PC-9 (cell line): Measurements from ENCODE around the gene ALDH1A3. TPM values are rescaled to one million over a fixed set of nuclear protein-coding genes. Genes with fewer than 3 reads are reported as not detected.

ENCODE experiments used
- BruUV-seq: library from RNA; stranded (reverse); fragments of 400-500 nt; replicated peaks from 2 replicates; lab custom pipeline; 2021; lab: Mats Ljungman, UMichigan
- CTCF ChIA-PET: fragments of 300-600 bp; sonication (Branson Sonifier 250); formaldehyde crosslinking; loops from one replicate; lab custom pipeline; 2022; ENCODE audit warnings: antibody characterized with exemption; lab: Charles Lee
- POLR2A ChIA-PET: fragments of 300-600 bp; sonication (Branson Sonifier 250); formaldehyde crosslinking; loops from one replicate; lab custom pipeline; 2022; ENCODE audit warnings: antibody characterized with exemption; ENCODE audit not compliant: unreplicated experiment; lab: Charles Lee
- DNase-seq, 2 experiments: peaks; one replicate each; pipeline versions ENCODE4 v3.0.0 to v3.0.0-alpha.2; 2015 to 2022; ENCODE audit warnings: mixed read lengths in 1 of 2
- H2AFZ ChIP-seq: fragments of 200-600 bp; sonication (generic); 2 replicates; pipeline ENCODE4 v1.8.1; 2017; ENCODE audit warnings: antibody characterized with exemption
- H3F3A ChIP-seq: fragments of 200-600 bp; sonication (generic); 2 replicates; pipeline ENCODE4 v1.8.1; 2017; ENCODE audit warnings: antibody characterized with exemption, mild to moderate bottlenecking, low read depth; ENCODE audit not compliant: insufficient read depth
- H3K27ac ChIP-seq: fragments of 200-600 bp; sonication (generic); 2 replicates; pipeline ENCODE4 v1.6.1; 2016; ENCODE audit warnings: mixed run types
- H3K27me3 ChIP-seq: fragments of 200-600 bp; sonication (generic); 2 replicates; pipeline ENCODE4 v1.6.1; 2016; ENCODE audit warnings: low read depth, mixed run types; ENCODE audit not compliant: insufficient read depth
- H3K36me3 ChIP-seq: fragments of 200-600 bp; sonication (generic); 2 replicates; pipeline ENCODE4 v1.6.1; 2016; ENCODE audit warnings: low read depth, mixed run types
- H3K4me1 ChIP-seq: fragments of 200-600 bp; sonication (generic); replicated peaks from 2 replicates; pipeline ENCODE4 v1.6.1; 2016; ENCODE audit warnings: mixed run types; ENCODE audit not compliant: insufficient read depth
- H3K4me2 ChIP-seq: fragments of 200-600 bp; sonication (generic); 2 replicates; pipeline ENCODE4 v1.6.1; 2017; ENCODE audit warnings: mixed run types
- H3K4me3 ChIP-seq: fragments of 200-600 bp; sonication (generic); 2 replicates; pipeline ENCODE4 v1.6.1; 2016; ENCODE audit warnings: mixed run types
- H3K79me2 ChIP-seq: fragments of 200-600 bp; sonication (generic); 2 replicates; pipeline ENCODE4 v1.6.1; 2017; ENCODE audit warnings: low read depth, mixed run types
- H3K9me2 ChIP-seq: fragments of 200-600 bp; sonication (generic); 2 replicates; pipeline ENCODE4 v1.8.1; 2017; ENCODE audit warnings: mild to moderate bottlenecking; ENCODE audit not compliant: insufficient read depth
- H3K9me3 ChIP-seq: fragments of 200-600 bp; sonication (generic); 2 replicates; pipeline ENCODE4 v1.8.1; 2016; ENCODE audit warnings: low read depth; ENCODE audit not compliant: insufficient read depth
- H4K20me1 ChIP-seq: fragments of 200-600 bp; sonication (generic); 2 replicates; pipeline ENCODE4 v1.8.1; 2017; ENCODE audit not compliant: insufficient read depth
- EZH2 ChIP-seq: fragments of 200-600 bp; sonication (generic); IDR thresholded peaks from 2 replicates; pipeline ENCODE4 v1.8.0; 2017; ENCODE audit warnings: antibody characterized with exemption, low read depth
- intact Hi-C: fragments of 100-400 bp; cut with micrococcal nuclease; formaldehyde crosslinking; loops from one replicate; pipeline ENCODE4 v1.10.0; 2022; ENCODE audit not compliant: unreplicated experiment
- total RNA-seq: library from RNA; stranded (reverse); gene quantifications from 2 replicates; pipeline ENCODE4 v1.2.3, GENCODE V29; 2021
- TF ChIP-seq, protein P1 (sequence below): fragments of 200-600 bp; sonication (generic); conservative IDR thresholded peaks from 2 replicates; pipeline ENCODE4 v1.6.1; 2017; ENCODE audit warnings: mixed run types, antibody characterized with exemption, mild to moderate bottlenecking, moderate library complexity

The ALDH1A3 gene
- total RNA-seq, 1 experiment from 2014 or later: 469 TPM

DNA sequence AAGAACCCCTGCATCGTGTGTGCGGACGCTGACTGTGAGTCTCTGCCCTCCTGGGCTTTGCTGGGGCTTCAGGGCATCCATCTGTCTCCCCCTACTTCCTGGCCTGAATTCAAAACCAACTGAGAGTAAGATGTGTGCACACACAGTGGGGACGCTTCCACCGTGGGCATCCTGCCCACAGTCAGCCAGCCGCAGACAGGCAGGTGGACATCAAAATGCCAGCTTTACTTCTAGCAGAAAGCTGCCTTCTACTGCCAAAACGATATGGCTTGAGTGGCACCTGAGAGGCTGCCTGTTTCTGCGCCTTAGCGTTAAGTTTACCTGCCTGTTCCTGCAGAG, 18.5 kb downstream of the ALDH1A3 start:
- Histone ChIP-seq H3K4me1 (no peaks in the 10 kb centered on the region), H2AFZ (no peak overlapping the region), H3K9me3 (no peaks in the 10 kb centered on the region), H3K27ac (peak overlapping the region; percentile 10; the same call in 1 of the 2 replicates), H3K4me3 (no peak overlapping the region), H4K20me1 (peaks cover 13% of the 10 kb centered on the region), H3F3A (peaks cover 97% of the 10 kb centered on the region), H3K27me3 (no peaks in the 10 kb centered on the region), H3K4me2 (no peak overlapping the region), H3K9me2 (no peaks in the 10 kb centered on the region), H3K79me2 (peaks cover 36% of the 10 kb centered on the region), H3K36me3 (peaks cover 94% of the 10 kb centered on the region)
- ChIA-PET POLR2A (interaction anchor here (0.6 kb wide), 1 partner anchor 82 kb away, joined by 5 read pairs; no protein-coding TSS in a partner anchor), CTCF (no interaction called here)
- intact Hi-C loops: no loop called here
- DNase-seq: no peak
- TF ChIP-seq, protein P1, sequence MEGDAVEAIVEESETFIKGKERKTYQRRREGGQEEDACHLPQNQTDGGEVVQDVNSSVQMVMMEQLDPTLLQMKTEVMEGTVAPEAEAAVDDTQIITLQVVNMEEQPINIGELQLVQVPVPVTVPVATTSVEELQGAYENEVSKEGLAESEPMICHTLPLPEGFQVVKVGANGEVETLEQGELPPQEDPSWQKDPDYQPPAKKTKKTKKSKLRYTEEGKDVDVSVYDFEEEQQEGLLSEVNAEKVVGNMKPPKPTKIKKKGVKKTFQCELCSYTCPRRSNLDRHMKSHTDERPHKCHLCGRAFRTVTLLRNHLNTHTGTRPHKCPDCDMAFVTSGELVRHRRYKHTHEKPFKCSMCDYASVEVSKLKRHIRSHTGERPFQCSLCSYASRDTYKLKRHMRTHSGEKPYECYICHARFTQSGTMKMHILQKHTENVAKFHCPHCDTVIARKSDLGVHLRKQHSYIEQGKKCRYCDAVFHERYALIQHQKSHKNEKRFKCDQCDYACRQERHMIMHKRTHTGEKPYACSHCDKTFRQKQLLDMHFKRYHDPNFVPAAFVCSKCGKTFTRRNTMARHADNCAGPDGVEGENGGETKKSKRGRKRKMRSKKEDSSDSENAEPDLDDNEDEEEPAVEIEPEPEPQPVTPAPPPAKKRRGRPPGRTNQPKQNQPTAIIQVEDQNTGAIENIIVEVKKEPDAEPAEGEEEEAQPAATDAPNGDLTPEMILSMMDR: no peak
- TF ChIP-seq EZH2: no peak
- BruUV-seq: no TSS peak

DNA sequence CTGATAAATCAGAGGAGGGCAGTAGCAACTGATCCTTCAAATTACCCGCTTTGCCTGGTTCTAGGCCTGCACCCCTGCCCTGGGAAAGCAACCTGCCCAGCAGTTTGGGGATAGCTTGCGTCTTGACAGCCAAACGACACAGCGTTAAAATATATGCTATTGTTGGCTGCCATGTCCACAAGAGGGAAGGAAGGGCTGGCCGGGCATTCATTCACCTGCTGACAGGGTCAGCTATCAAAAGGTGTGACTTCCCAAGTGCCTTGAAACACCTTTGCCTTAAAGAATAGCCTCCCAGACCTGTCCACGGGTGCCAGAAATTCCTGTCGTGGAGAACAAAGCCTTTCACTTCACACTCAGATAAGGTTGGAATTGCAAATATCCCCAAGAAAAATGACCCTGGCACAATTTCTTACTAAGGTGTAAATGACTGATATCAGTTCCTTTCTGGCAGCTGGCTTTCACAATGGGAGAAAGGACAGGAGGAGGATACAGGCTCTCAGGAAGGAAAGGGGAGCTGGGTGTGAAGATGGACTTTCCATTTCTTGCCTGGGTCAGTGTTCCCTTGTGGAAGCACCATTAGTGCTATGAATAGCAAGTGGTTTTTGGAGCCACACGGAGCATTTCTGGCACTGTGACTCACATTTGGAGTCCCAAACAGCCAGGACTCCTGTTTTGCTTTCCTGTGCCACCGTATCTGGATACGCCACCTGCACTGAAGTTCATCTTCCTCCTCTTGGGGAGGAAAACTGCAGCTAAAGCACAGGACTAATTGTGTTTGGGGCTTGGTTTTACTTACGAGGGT, 19.2 kb downstream of the ALDH1A3 start:
- Histone ChIP-seq H3K27ac (peak overlapping the region; percentile 10; the same call in 1 of the 2 replicates), H3K4me2 (no peak overlapping the region), H3K79me2 (peaks cover 35% of the 10 kb centered on the region), H3K36me3 (peaks cover 94% of the 10 kb centered on the region), H3K4me3 (no peak overlapping the region), H4K20me1 (peaks cover 17% of the 10 kb centered on the region), H3K9me3 (no peaks in the 10 kb centered on the region), H3K27me3 (no peaks in the 10 kb centered on the region), H3F3A (peaks cover 97% of the 10 kb centered on the region), H2AFZ (no peak overlapping the region), H3K9me2 (no peaks in the 10 kb centered on the region), H3K4me1 (no peaks in the 10 kb centered on the region)
- BruUV-seq: no TSS peak
- POLR2A ChIA-PET: interaction anchor here (0.6 kb wide), 1 partner anchor 81 kb away, joined by 5 read pairs; no protein-coding TSS in a partner anchor
- TF ChIP-seq EZH2: no peak
- TF ChIP-seq, protein P1: no peak
- DNase-seq: no peak
- intact Hi-C loops: no loop called here
- CTCF ChIA-PET: no interaction called here

DNA sequence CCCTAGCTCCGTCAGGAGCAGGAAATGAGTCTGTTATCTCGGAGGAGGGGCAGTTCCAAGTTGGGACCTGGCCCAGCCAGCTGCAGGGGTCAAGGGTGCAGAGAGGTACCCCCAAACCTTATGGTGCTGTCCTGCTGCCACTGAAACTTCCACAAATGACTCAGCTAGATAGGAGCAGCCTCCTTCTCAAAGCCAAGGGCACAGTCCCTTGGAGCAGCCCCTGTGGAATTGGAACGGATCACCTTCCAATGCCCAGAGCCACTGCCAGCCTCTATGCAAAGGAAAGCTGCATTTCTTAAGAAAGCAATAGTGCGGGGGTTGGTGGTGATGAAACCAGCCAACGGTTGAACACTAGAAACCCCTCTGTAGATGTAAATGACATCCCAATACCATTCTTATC, 20.0 kb downstream of the ALDH1A3 start:
- Histone ChIP-seq H3K9me2 (no peaks in the 10 kb centered on the region), H3K4me1 (no peaks in the 10 kb centered on the region), H3K27me3 (no peaks in the 10 kb centered on the region), H3K79me2 (peaks cover 27% of the 10 kb centered on the region), H3K27ac (peak overlapping the region; percentile 10; the same call in 1 of the 2 replicates), H4K20me1 (peaks cover 17% of the 10 kb centered on the region), H3K4me3 (no peak overlapping the region), H3K36me3 (peaks cover 94% of the 10 kb centered on the region), H3K4me2 (no peak overlapping the region), H3F3A (peaks cover 94% of the 10 kb centered on the region), H3K9me3 (no peaks in the 10 kb centered on the region), H2AFZ (no peak overlapping the region)
- no peak for DNase-seq
- no TSS peak for BruUV-seq
- ChIA-PET POLR2A (no interaction called here), CTCF (interaction anchor here (0.6 kb wide), 1 partner anchor 29 kb away, joined by 3 read pairs; no protein-coding TSS in a partner anchor)
- intact Hi-C loops: no loop called here
- TF ChIP-seq, protein P1: no peak
- TF ChIP-seq EZH2: no peak
